Cortex of kidney (tissue), 1 donor: ENCODE data around the gene KRT37.
"Not testable (repeated sequence)": the region's sequence is repeated elsewhere in the genome, so short reads cannot be mapped to it uniquely, and the experiment has no call there.

Experiments used
- DNase-seq: peaks from one replicate; lab custom pipeline; 2025; lab: John Stamatoyannopoulos, UW

Gene KRT37

GRCh38 chr17:41434415-41434814, 10.0 kb upstream of the KRT37 start:
- no peak for DNase-seq

- no peak for DNase-seq
These were observed 9.6 kb upstream of the KRT37 start for GRCh38 chr17:41434005-41434404.

DNA sequence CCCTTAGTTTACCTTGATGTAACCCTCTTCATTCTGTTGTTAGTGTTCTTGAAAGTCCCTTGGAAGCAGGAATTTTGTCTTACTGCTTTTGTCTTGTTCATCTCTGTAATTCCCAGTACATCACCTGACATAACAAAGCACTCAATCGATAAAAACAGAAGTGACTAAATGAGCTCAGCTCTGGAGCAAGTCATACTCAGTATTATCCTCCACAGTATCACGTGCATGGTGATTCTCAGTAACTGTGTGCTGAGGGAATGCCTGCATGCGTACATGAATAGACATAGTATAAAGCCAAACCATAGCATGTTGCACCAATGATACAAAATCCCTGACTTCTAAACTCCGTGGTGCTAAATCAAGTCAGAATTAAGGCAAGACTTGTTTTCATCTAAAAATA, 9.2 kb upstream of the KRT37 start:
- no peak for DNase-seq

- DNase-seq = not testable (repeated sequence)
These were observed 6.0 kb upstream of the KRT37 start for GRCh38 chr17:41430376-41430775.

GRCh38 chr17:41429667-41430066, 5.3 kb upstream of the KRT37 start:
- DNase-seq = no peak

GRCh38 chr17:41428591-41429291, 4.4 kb upstream of the KRT37 start:
- no peak for DNase-seq

DNA sequence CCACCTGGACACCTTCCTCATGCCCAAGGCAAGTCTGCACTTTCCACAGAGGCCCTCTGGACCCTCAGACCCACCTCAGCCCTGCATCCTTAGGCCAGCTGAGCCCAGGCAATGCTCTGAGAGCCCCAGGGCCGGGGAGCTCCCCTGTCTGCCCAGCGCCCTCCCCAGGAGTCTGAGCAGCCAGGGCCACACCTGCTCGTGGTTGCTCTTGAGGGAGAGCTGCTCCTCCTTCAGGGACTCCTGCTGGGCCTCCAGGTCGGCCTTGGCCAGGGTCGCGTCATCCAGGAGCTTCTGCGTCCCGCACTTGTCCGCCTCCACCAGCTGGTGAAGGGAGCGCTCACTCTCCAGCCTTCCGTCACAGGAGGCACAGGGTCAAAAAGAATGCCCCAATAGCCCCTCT, 1.8 kb downstream of the KRT37 start:
- not testable (repeated sequence) for DNase-seq

DNA sequence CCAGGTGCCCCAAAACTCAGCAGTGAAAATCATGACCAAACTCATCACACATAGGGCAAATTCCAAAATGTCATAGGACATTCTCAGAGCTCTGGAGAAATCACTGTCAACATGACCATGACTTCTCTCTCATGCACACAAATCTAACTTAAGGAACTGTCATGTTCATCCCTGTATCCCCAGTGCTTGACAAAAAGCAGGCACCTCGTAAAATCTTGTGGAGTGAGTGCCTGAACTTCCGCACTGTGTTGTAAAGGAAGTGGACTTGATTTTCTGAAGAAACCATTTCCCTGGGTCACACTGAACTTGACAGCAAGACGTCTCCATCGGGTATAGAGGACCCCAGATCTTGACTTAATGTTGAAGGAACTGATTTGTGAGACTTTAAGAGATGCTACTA, 2.8 kb downstream of the KRT37 start:
- DNase-seq = no peak

- no peak for DNase-seq
These were observed 3.3 kb downstream of the KRT37 start for GRCh38 chr17:41421116-41421515.

DNA sequence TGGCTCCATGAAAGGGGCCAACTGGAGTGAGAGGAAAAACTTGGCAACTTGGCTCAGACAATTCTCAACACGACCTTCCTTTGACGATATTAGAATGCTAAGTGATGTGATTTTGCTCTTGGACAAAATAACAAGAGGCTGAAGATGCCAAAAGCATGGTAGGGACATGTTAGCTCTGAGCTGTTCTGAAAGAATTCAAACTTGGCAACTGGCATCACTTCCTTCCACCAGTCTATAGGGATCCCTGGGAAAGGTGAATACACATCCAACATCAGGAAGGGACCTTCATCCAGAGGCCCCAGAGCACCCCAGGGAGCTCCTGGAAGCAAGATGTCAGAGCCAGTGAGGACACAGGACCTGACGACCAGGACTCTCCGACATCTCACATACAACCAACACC, 4.3 kb downstream of the KRT37 start:
- no peak for DNase-seq

DNA sequence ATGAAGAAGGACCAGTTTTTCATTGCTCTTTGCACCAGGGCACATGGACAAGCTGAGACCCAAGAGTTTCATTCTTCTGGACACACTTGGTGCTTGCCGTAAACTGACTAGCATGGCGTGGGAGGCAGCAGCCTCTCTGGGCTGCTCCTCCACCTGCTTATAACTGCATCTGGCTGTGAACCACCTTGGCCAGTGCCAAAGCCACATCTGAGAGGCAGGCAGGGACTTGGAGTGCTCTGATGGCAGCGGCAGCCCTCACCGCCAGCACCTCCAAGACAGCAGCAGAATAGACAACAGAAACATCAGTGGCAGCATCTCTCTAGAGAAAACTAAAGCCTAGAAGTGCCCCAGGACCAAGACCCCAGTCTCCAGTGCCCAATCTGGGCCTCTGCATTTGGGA, 4.7 kb downstream of the KRT37 start:
- no peak for DNase-seq

GRCh38 chr17:41418116-41418860, 6.1 kb downstream of the KRT37 start:
- no peak for DNase-seq

GRCh38 chr17:41417576-41418015, 6.8 kb downstream of the KRT37 start:
- no peak for DNase-seq

DNA sequence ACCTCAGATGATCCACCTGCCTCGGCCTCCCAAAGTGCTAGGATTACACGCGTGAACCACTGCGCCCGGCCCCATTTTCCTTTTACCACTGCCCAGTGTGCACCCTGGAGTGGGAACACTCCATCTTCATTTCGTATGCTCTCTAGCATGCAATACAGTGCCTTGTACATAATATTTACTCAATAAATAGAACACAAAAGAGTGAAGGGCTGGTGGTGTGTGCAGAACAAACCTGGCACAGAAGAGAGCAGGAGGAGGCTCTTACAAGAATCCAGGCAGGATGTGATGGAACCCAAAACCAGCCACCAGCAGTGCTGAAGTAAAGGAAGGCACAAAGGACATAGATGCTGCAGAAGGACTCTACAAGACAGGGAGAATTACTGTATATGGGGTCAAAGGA, 7.3 kb downstream of the KRT37 start:
- DNase-seq = no peak

DNA sequence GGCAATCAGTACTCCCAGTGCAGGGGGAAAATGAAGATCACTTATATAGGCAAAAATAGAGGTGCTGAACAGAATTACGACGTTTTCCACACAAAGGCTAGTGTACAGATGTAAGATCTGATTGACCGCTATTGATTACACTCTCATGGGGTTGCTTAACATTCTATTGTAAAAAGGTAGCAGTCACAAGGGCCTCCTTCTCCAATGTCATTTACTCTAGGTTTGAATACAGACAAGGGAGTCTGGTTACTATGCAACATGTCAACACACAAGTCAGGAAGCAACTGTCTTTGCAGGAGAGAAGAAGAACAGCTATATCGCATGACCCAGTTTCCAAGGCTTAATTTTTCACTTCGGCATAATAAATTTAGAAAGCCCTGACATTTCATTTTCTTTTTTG, 7.9 kb downstream of the KRT37 start:
- no peak for DNase-seq

GRCh38 chr17:41415833-41416335, 8.5 kb downstream of the KRT37 start:
- no peak for DNase-seq

DNA sequence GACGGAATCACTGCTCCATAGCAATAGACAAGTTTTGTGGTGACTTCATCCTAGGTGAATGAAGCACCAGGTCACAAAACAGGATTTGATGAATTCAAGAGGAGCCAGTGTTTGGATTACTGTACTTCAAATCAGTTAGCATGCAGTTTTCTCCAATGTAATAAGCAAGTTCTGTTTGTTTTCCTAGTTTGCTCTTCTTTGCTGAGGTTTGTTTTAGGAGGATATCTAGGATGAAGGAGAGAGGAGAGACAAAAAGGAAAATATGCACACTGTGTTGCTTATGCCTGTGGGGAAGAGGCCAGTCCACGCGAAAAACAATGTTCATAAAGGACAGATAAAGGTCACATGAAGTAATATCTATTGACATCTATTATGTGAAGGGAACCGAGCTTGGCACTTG, 9.0 kb downstream of the KRT37 start:
- DNase-seq = no peak

- no peak for DNase-seq
These were observed 10.4 kb downstream of the KRT37 start for GRCh38 chr17:41413982-41414381.

- no peak for DNase-seq
These were observed 10.9 kb downstream of the KRT37 start for GRCh38 chr17:41413353-41413957.

GRCh38 chr17:41411072-41411840, 13.1 kb downstream of the KRT37 start:
- no peak for DNase-seq

GRCh38 chr17:41407226-41407625, 17.2 kb downstream of the KRT37 start:
- DNase-seq = no peak

GRCh38 chr17:41406205-41406604, 18.2 kb downstream of the KRT37 start:
- DNase-seq = no peak
